ENCODE results near the gene PROZ. TPM values are rescaled to one million over a fixed set of nuclear protein-coding genes. Genes with fewer than 3 reads are reported as not detected.

PROZ gene
- total and polyA plus RNA-seq, 9 of the 15 experiments (the other 6 are each of a cell fraction or from before 2014, with no cell fraction given) = not detected

DNA sequence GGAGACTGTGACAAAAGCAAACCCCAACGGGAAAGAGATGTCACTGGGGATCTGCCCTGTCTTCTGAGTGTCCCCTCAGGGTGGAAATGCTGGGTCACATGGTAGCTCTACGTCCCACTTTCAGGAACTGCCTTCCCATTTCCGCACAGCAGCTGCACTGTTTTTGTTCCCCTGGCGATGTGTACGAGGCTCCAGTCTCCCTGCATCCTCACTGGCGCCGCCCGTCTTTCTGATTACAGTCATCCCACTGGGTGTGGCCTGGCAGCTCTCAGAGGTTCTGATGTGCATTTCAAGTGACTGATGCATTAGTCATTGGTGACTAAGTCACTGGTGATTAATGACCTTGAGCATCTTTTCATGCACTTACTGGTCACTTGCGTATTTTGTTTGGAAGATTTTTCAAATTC lies 28.8 kb downstream of the PROZ start (continued):
- TF ChIP-seq E2F4 (CRISPR knock-in tag; IDR thresholded peaks at IDR 0.05; ENCODE audit: low read depth) = no peak
- TF ChIP-seq, protein P1, sequence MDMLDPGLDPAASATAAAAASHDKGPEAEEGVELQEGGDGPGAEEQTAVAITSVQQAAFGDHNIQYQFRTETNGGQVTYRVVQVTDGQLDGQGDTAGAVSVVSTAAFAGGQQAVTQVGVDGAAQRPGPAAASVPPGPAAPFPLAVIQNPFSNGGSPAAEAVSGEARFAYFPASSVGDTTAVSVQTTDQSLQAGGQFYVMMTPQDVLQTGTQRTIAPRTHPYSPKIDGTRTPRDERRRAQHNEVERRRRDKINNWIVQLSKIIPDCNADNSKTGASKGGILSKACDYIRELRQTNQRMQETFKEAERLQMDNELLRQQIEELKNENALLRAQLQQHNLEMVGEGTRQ (CRISPR knock-in tag; IDR thresholded peaks at IDR 0.05) = no peak
- TF ChIP-seq MYNN (IDR thresholded peaks at IDR 0.05) = no peak
- TF ChIP-seq MYNN (CRISPR knock-in tag; IDR thresholded peaks at IDR 0.05) = no peak
- TF ChIP-seq ZNF436 (CRISPR knock-in tag; IDR thresholded peaks at IDR 0.05) = no peak
- no peak for TF ChIP-seq ZNF780A (CRISPR knock-in tag; IDR thresholded peaks at IDR 0.05)
- no peak for TF ChIP-seq DMBX1 (CRISPR knock-in tag; IDR thresholded peaks at IDR 0.05; ENCODE audit: borderline replicate concordance)
- peak; percentile 38; the same call in 1 of the 2 replicates for TF ChIP-seq CREM (IDR thresholded peaks at IDR 0.05; ENCODE audit: low read depth)
- TF ChIP-seq, protein P2, sequence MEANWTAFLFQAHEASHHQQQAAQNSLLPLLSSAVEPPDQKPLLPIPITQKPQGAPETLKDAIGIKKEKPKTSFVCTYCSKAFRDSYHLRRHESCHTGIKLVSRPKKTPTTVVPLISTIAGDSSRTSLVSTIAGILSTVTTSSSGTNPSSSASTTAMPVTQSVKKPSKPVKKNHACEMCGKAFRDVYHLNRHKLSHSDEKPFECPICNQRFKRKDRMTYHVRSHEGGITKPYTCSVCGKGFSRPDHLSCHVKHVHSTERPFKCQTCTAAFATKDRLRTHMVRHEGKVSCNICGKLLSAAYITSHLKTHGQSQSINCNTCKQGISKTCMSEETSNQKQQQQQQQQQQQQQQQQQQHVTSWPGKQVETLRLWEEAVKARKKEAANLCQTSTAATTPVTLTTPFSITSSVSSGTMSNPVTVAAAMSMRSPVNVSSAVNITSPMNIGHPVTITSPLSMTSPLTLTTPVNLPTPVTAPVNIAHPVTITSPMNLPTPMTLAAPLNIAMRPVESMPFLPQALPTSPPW (CRISPR knock-in tag; IDR thresholded peaks at IDR 0.05) = no peak
- no peak for TF ChIP-seq ELF2 (CRISPR knock-in tag; IDR thresholded peaks at IDR 0.05)
- TF ChIP-seq, protein P3, sequence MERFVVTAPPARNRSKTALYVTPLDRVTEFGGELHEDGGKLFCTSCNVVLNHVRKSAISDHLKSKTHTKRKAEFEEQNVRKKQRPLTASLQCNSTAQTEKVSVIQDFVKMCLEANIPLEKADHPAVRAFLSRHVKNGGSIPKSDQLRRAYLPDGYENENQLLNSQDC (CRISPR knock-in tag; IDR thresholded peaks at IDR 0.05) = no peak
- TF ChIP-seq CBFA2T2 (conservative IDR thresholded peaks at IDR 0.05) = no peak
- TF ChIP-seq ZBED1 (IDR thresholded peaks at IDR 0.05) = no peak
- TF ChIP-seq HMGN3 (IDR thresholded peaks at IDR 0.05; ENCODE audit: borderline replicate concordance, extremely low read depth, insufficient read length, low read depth, low read length) = no peak
- TF ChIP-seq L3MBTL2 (IDR thresholded peaks at IDR 0.05) = no peak
- TF ChIP-seq ZNF518B (CRISPR knock-in tag; IDR thresholded peaks at IDR 0.05) = no peak
- TF ChIP-seq PCBP2 (IDR thresholded peaks at IDR 0.05; ENCODE audit: low read depth, low read length, poor library complexity, severe bottlenecking) = no peak
- TF ChIP-seq ELF4 (CRISPR knock-in tag; IDR thresholded peaks at IDR 0.05) = no peak
- no peak for TF ChIP-seq ZNF24 (IDR thresholded peaks at IDR 0.05)
- no peak for TF ChIP-seq PTTG1 (tag; IDR thresholded peaks at IDR 0.05; ENCODE audit: low read depth)
- no peak for TF ChIP-seq BDP1 (IDR thresholded peaks at IDR 0.05; ENCODE audit: insufficient read depth, insufficient read length)
- TF ChIP-seq ZNF695 (CRISPR knock-in tag; IDR thresholded peaks at IDR 0.05) = no peak
- TF ChIP-seq ZNF778 (CRISPR knock-in tag; IDR thresholded peaks at IDR 0.05) = no peak
- TF ChIP-seq ESRRA (IDR thresholded peaks at IDR 0.05; ENCODE audit: borderline replicate concordance, low read depth) = peak; percentile 45; the same call in 1 of the 2 replicates
- no peak for TF ChIP-seq GABPB2 (CRISPR knock-in tag; conservative IDR thresholded peaks at IDR 0.05)

Data from K562 (cell line).